Germinal center (tissue), 1 donor: ENCODE measurements around the gene HEBP1.

Source experiments
- DNase-seq: peaks from one replicate; pipeline ENCODE4 v3.0.0; 2012; ENCODE audit warnings: mixed read lengths, low spot score

Gene HEBP1

DNA sequence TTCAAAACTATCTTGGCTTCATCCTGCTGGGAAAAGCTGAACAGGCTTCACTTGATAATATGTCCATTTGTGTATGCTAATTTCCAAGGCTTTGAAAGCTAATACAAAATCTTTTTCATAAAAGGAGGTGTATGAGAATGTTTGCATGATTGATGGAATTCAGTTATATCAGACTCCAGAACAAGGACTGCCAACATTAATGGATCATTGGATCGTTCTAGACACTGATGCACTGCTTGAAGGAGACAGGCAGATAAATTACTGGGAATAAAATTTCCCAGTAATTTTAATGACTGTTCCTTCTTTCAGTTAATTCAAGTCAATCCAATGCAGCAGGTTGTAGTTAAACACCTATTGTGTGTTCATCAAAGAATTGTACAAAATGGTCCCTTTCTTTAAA is 48.6 kb downstream of the HEBP1 start:
- DNase-seq: no peak

- no peak for DNase-seq
These were observed 52.2 kb downstream of the HEBP1 start for GRCh38 chr12:12947902-12948301.

- no peak for DNase-seq
These were observed 53.2 kb downstream of the HEBP1 start for GRCh38 chr12:12946686-12947355.

DNA sequence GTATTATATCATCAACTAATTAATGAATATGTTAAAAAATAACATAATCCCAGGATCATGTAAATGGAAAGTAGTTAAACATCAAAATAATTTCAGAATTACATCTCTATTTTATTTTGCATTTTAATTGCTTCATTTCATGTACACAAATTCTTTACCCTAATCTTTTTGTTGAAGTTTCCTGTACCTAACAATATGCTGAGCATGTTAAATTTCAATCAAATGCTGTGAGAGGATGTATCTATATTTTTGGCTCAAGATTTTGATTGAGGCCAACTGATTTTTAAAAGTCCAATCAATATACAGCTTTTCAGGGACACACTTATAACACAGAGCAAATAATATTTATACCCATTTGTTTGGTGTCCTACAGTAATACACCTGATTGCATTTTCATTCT is 54.5 kb downstream of the HEBP1 start:
- no peak for DNase-seq

DNA sequence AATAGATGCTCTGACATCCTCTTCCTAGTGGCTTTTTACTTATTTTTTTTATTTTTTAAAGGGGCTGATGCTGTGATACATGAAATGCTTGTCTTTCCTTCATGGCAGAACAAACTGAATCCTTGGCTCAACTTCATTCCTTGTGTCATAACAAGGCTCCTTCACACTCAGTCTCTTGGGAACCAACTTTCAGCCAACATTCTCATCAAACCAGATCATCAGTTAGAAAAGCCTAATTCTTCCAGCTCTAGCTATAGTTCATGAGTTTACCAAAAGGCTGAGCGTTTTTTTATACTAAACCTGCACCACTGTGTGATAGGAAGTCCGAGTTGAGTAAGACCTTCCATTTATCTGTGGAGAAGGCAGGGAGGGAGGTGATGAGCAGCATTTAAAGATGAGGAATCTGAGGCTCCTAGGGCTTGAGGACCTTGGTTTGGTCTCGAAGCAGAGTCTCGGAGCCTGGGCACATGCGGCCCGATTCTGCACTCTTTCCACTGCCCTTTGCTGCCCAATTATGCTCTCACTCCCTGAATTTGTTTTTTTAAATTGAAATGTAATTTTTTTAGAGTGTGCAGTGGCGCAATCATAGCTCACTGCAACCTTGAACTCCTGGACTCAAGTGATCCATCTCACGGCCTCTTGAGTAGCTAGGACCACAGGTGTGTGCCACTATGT is 56.3 kb downstream of the HEBP1 start:
- no peak for DNase-seq

DNA sequence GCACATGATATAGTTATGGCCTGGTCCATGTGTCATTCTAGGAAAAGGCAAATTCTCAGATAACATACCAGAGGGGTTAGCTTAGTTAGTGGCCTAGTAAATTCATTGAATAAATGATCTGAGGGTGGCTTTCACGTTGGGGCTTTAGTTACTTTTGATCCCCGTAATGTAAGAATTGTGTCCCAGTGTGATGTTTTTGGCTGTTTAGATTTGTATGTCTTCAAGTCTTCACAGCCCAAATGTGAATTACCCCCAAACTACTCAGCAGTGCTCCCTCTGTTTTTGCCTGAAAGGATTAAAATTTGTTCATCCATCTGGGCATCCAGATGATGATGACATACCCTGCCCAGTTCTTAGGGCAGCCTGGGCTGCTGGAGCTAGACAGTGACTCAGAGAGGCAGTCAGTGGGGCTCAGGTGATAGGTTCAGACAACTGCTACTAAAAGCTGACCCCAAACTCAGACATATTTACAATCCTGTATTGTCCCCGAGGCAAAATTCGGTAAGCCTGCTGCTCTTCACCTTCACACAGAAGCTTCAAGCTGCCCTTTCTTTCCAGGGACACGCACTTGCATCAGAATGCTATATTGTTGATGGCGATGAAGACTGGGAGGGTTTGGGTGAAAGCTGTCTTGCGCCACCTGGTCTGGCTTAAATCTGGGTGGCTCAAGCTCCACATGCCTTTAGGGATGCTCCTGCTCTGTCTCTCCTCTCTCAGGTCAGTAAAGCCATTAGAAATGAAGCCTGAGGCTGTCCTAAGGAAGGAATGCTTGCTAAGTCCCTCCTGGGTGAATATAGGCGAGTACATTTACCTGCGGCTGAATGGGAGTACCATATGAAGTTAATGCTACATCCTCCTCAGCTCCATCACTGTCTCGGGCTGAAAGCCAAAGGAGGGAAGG is 58.4 kb downstream of the HEBP1 start:
- DNase-seq: no peak

- no peak for DNase-seq
These were observed 60.2 kb downstream of the HEBP1 start for GRCh38 chr12:12939888-12940287.

GRCh38 chr12:12938541-12938940 is 61.5 kb downstream of the HEBP1 start:
- DNase-seq: no peak

GRCh38 chr12:12936983-12937491 is 63.0 kb downstream of the HEBP1 start:
- no peak for DNase-seq

GRCh38 chr12:12934556-12934955 is 65.5 kb downstream of the HEBP1 start:
- DNase-seq: no peak

GRCh38 chr12:12933742-12934141 is 66.3 kb downstream of the HEBP1 start:
- DNase-seq: no peak

GRCh38 chr12:12930633-12931219 is 69.3 kb downstream of the HEBP1 start:
- no peak for DNase-seq

DNA sequence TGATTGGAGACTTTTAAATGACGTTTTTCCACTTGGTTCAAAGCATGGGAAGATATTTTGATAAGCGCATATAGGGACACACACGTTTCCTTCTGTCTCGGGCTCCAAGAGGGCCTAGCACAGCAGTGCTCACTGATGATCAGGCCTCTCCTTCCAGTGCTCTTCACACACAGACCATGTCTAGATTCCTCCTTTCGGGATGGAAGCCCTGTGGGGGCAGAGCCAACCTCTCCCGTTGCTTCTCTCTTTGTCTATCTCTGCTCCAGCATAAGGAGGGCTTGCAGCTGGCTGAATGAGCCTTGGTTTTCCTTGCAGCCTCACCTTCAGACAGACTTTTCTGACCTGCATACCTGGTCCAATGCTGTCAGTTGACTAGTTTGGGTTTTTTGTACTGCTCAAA is 70.4 kb downstream of the HEBP1 start:
- DNase-seq: no peak

- DNase-seq: peak; percentile 45
These were observed 72.6 kb downstream of the HEBP1 start for GRCh38 chr12:12927211-12928079.

DNA sequence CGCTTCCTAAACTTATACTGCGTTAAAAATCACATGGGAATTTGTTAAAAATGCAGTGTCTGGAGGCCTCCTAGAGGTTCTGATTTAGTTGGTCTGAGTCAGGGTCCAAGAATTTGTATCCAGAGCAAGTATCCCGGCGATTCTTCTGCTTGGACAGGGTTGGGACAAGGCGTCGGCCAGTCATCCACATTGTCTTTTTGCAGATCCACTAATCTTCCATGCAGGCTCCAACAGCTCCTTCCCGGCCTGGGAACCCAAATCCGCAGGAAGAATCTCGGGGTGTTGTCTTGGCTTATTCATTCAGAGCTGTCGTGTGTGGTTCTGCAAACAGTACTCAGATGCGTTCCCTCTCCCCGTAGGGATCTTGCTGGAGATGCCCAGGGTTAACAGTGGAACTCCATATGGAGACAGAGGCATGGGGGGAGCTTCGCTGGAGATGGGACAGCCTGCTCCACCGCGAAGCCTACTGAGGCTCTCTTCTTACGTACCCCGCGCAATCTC is 73.4 kb downstream of the HEBP1 start:
- DNase-seq: no peak

DNA sequence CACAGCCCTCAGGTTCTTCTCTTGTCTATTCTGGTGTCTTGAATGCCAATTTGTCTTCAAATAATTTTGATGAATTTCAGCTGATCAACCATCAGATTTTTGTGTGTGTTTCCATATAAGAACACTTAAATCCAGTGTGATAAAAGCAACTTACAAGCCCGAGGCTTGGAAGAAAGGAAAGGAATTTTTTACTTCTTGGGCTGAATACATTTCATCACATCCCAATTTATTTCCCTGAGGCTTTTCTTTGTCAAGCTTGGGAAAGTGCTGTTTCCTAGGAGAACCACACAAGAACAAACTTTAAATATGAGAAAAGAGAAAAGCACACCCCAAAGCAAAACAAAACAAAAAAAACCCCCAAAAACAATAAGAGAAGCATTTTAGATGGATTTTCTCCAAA is 74.7 kb downstream of the HEBP1 start:
- no peak for DNase-seq
